ENCODE results near the gene ATG5. TPM values are rescaled to one million over a fixed set of nuclear protein-coding genes. Genes with fewer than 3 reads are reported as not detected.

ATG5 gene
- total RNA-seq, 1 donor from 2014 or later: 34.7 TPM

DNA sequence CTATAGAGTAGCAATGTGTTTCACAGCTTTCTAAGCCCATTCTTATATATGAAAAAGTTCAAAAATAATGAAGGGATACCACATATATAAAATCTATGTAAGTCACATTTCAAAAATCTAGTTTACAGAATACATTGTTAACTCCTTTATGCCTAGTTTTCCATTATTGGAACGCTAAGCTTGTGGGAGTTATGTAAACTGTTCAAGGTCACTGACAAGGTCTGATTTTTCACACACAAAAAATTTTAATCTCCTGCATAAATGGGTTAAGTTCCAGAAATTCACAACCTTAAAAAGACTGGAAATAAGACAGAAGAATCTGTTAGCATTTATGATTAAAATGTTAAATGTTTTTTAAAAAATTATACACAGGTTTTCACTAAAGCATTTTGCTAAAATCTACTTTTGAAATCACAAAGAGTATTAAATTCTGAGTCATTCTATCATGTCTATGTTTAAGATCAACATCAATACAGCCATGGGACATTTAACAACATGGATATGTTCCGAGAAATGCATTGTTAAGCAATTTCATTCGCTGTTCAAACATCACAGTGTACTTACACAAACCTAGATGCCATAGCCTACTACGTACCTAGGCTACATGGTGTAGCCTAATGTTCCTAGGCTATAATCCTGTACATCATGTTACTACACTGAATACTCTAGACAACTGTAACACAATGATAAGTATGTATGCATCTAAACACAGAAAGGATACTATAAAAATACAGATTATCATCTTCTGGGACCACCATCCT is 25.4 kb downstream of the ATG5 start:
- H3K4me1 Mint-ChIP-seq (ENCODE audit: low read depth): peaks cover 13% of the 10 kb centered on the region
- H3K27ac Mint-ChIP-seq: no peak overlapping the region
- intact Hi-C loops (cut with micrococcal nuclease): loop anchor here (2.0 to 5.0 kb wide), 2 partner anchors 78 to 869 kb away; no protein-coding TSS in a partner anchor
- H3K9me3 Mint-ChIP-seq: no peaks in the 10 kb centered on the region
- H3K4me3 Mint-ChIP-seq (ENCODE audit: low read depth): no peak overlapping the region
- DNase-seq (ENCODE audit: low spot score): no peak
- H3K27me3 Mint-ChIP-seq (ENCODE audit: low read depth): no peaks in the 10 kb centered on the region
- peaks cover 4% of the 10 kb centered on the region for H3K36me3 Mint-ChIP-seq (ENCODE audit: low read depth)

DNA sequence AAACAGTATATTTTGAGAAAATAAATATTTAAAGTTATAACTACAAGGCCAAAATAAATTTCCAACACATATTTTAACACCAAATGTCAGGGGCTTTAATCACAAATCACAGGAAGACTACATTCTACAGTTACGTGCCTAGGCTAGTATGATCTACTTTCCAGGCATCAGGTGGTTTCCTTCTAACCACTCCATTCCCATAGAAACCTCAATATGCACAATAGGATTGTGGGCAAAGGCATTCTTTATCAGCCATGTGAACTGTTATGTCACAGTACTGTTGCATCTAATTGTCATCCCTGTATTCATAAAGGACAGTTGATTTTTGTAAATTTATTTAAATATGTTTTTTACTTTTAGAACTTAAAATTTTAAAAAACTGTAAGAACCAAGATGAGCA is 32.4 kb downstream of the ATG5 start:
- H3K4me3 Mint-ChIP-seq (ENCODE audit: low read depth): no peak overlapping the region
- H3K27ac Mint-ChIP-seq: no peak overlapping the region
- peaks cover 47% of the 10 kb centered on the region for H3K36me3 Mint-ChIP-seq (ENCODE audit: low read depth)
- no peak for DNase-seq (ENCODE audit: low spot score)
- no peaks in the 10 kb centered on the region for H3K27me3 Mint-ChIP-seq (ENCODE audit: low read depth)
- H3K9me3 Mint-ChIP-seq: peaks cover 9% of the 10 kb centered on the region
- peaks cover 5% of the 10 kb centered on the region for H3K4me1 Mint-ChIP-seq (ENCODE audit: low read depth)
- intact Hi-C loops (cut with micrococcal nuclease): no loop called here

DNA sequence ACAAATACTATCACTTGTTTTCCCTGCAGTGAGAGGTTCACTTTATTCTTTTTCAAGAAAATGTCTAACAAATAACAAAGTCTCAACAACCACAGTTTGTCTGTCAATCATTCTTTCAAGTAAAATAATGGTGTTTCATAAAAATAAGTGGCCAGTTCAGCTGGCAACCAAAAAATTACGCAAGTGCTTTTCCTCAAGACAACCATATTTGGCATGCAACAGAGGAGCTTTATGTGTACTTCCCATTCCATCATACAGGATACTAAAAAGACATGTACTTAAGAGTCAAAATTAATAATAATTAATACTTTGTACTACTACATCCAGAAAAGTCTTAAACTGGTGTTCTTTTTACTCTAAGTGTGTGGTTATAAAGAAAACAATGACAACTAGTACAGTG is 34.6 kb downstream of the ATG5 start:
- Mint-ChIP-seq H3K27me3 (ENCODE audit: low read depth) (no peaks in the 10 kb centered on the region), H3K36me3 (ENCODE audit: low read depth) (peaks cover 60% of the 10 kb centered on the region), H3K9me3 (peaks cover 9% of the 10 kb centered on the region), H3K4me3 (ENCODE audit: low read depth) (no peak overlapping the region), H3K27ac (no peak overlapping the region), H3K4me1 (ENCODE audit: low read depth) (peaks cover 7% of the 10 kb centered on the region)
- DNase-seq (ENCODE audit: low spot score): no peak
- intact Hi-C loops (cut with micrococcal nuclease): no loop called here

DNA sequence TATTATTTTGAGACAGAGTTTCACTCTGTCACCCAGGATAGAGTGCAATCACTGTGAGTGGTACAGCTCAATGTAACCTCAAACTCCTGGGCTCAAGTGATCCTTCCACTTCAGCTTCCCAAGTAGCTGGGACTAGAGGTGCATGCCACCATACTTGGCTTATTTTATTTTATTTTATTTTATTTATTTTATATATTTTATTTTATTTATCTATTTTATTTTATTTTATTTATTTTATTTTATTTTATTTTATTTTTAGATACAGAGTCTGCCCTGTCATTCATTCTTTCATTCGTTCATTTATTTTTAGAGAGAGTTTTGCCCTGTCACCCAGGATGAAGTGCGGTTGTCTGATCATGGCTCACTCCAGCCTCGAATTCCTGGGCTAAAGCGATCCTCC is 35.5 kb downstream of the ATG5 start:
- Mint-ChIP-seq H3K27me3 (ENCODE audit: low read depth) (no peaks in the 10 kb centered on the region), H3K4me1 (ENCODE audit: low read depth) (peaks cover 7% of the 10 kb centered on the region), H3K27ac (no peak overlapping the region), H3K36me3 (ENCODE audit: low read depth) (peaks cover 62% of the 10 kb centered on the region), H3K4me3 (ENCODE audit: low read depth) (no peak overlapping the region), H3K9me3 (peaks cover 9% of the 10 kb centered on the region)
- intact Hi-C loops (cut with micrococcal nuclease): no loop called here
- DNase-seq (ENCODE audit: low spot score): no peak

DNA sequence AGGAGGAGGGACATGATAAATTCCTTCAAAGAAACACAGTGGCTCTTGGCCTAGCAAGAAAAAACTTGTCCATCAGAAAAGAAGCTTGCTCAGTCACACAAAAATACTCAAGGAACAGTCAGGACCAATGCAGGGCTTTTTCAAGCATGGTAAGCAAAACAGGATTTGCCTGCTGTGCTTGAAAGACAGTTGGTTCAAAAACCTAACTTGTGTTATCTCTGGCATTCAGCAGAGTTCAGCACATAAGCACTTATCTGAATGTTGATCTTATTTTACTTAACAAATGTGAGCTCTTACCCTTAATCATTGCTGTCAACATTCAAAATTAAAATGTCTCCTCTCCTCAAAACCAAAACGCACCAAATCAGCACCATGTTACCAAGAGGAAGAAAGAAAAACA is 38.3 kb downstream of the ATG5 start:
- DNase-seq (ENCODE audit: low spot score): no peak
- peaks cover 13% of the 10 kb centered on the region for H3K4me1 Mint-ChIP-seq (ENCODE audit: low read depth)
- peaks cover 61% of the 10 kb centered on the region for H3K36me3 Mint-ChIP-seq (ENCODE audit: low read depth)
- H3K27me3 Mint-ChIP-seq (ENCODE audit: low read depth): no peaks in the 10 kb centered on the region
- H3K4me3 Mint-ChIP-seq (ENCODE audit: low read depth): no peak overlapping the region
- peaks cover 14% of the 10 kb centered on the region for H3K9me3 Mint-ChIP-seq
- intact Hi-C loops (cut with micrococcal nuclease): loop anchor here (10.0 kb wide), 1 partner anchor 642 kb away; no protein-coding TSS in a partner anchor
- no peak overlapping the region for H3K27ac Mint-ChIP-seq

DNA sequence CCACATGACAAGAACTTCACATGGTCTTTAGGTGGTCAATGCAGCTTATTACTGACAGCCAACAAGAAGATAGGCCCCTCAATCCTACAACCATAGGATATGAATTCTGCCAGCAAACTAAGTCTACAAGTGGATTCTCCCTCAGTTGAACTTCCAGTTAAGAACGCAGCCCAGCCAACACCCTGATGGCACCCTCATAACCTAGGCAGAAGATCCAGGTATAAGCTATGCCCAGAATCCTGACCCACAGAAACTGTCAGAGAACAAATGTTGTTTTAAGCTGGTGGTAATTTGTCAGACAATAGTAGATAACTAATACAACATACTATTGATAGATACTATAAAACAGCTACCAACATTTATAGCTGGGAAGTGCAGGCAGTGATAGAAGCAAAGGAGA is 38.8 kb downstream of the ATG5 start:
- Mint-ChIP-seq H3K4me3 (ENCODE audit: low read depth) (no peak overlapping the region), H3K9me3 (peaks cover 11% of the 10 kb centered on the region), H3K27me3 (ENCODE audit: low read depth) (no peaks in the 10 kb centered on the region), H3K4me1 (ENCODE audit: low read depth) (peaks cover 17% of the 10 kb centered on the region), H3K27ac (no peak overlapping the region), H3K36me3 (ENCODE audit: low read depth) (peaks cover 60% of the 10 kb centered on the region)
- DNase-seq (ENCODE audit: low spot score): no peak
- intact Hi-C loops (cut with micrococcal nuclease): loop anchor here (10.0 kb wide), 1 partner anchor 642 kb away; no protein-coding TSS in a partner anchor

DNA sequence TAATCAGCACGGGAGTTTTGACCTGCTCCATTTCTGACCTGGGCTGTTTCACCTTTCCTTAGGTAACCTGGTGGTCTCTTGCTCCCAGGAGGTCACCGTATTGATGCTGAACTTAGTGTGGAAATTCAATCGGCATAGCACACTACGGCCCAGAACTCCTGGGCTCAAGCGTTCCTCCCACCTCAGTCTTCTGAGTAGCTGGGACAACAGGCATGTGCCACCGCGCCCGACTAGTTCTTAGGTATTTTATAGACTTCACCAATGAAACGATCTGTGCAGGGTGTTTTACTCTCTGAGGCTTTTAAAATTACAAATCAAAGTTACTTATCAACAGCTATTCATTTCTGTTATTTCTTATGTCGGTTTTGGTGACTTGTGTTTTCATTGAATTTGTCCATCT is 42.1 kb downstream of the ATG5 start:
- Mint-ChIP-seq H3K27ac (no peak overlapping the region), H3K4me3 (ENCODE audit: low read depth) (no peak overlapping the region), H3K27me3 (ENCODE audit: low read depth) (no peaks in the 10 kb centered on the region), H3K9me3 (peaks cover 5% of the 10 kb centered on the region), H3K4me1 (ENCODE audit: low read depth) (peaks cover 36% of the 10 kb centered on the region), H3K36me3 (ENCODE audit: low read depth) (peaks cover 45% of the 10 kb centered on the region)
- no peak for DNase-seq (ENCODE audit: low spot score)
- intact Hi-C loops (cut with micrococcal nuclease): loop anchor here (10.0 kb wide), 1 partner anchor 639 kb away; no protein-coding TSS in a partner anchor

DNA sequence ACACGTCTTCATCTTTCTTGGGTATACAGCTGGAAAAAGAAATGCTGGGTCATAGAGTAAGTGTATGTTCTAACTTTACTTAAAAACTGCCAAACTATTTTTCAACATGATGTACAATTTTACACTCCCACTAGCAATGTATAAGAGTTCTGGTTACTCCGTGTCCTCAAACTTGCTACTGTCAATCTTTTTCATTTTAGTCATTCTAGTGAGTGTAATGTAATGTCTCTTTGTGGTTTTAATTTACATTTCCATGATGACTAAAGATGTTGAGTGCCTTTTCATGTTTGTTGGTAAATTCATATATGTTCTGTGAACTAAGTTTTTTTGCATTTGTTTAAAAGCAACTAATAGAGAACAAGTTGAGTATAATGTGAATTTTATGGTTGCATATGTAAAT is 43.9 kb downstream of the ATG5 start:
- Mint-ChIP-seq H3K27ac (peak overlapping the region; percentile 10), H3K27me3 (ENCODE audit: low read depth) (no peaks in the 10 kb centered on the region), H3K9me3 (peaks cover 5% of the 10 kb centered on the region), H3K36me3 (ENCODE audit: low read depth) (peaks cover 44% of the 10 kb centered on the region), H3K4me1 (ENCODE audit: low read depth) (peaks cover 35% of the 10 kb centered on the region), H3K4me3 (ENCODE audit: low read depth) (no peak overlapping the region)
- no peak for DNase-seq (ENCODE audit: low spot score)
- intact Hi-C loops (cut with micrococcal nuclease): loop anchor here (10.0 kb wide), 1 partner anchor 637 kb away; no protein-coding TSS in a partner anchor

DNA sequence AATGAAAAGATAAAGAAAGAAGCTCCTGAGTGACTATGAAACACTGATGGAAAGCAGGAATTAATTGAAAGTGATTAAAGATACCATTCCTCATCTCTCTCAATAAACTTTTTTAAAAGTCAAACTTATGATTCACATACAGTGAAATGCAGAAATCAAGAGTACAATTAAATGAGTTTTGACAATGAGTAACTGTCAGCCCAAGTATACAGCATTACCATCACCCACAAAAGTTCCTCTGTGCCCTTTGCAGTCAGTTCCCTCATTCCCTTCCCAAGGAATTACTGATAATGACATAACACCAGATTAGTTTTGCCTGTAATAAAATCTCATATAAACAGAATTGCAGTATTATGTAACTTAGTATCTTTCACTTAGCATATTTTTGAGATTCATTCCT is 44.5 kb downstream of the ATG5 start:
- H3K4me1 Mint-ChIP-seq (ENCODE audit: low read depth): peaks cover 38% of the 10 kb centered on the region
- H3K27me3 Mint-ChIP-seq (ENCODE audit: low read depth): no peaks in the 10 kb centered on the region
- intact Hi-C loops (cut with micrococcal nuclease): loop anchor here (10.0 kb wide), 1 partner anchor 636 kb away; no protein-coding TSS in a partner anchor
- no peak overlapping the region for H3K27ac Mint-ChIP-seq
- H3K4me3 Mint-ChIP-seq (ENCODE audit: low read depth): no peak overlapping the region
- peaks cover 43% of the 10 kb centered on the region for H3K36me3 Mint-ChIP-seq (ENCODE audit: low read depth)
- H3K9me3 Mint-ChIP-seq: peaks cover 5% of the 10 kb centered on the region
- DNase-seq (ENCODE audit: low spot score): no peak

DNA sequence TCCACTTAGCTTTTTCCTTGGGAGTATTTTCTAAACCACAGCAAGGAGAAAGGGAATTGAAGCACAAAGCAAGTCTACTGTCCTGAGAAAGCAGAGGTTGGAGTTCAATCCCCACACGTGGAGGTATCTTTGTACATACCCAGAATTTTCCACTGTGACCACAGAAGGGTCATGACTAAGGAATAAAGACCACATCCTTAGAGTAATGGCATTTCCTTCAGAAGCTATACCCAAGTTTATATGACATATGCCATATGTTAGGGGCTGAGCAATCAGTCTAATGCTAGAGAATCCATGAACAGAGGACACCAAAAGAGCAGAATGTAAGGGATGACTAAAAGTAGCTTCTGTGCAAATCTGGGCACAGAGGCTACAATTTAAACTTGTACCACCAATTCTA is 46.4 kb downstream of the ATG5 start:
- no peaks in the 10 kb centered on the region for H3K9me3 Mint-ChIP-seq
- DNase-seq (ENCODE audit: low spot score): no peak
- no peaks in the 10 kb centered on the region for H3K27me3 Mint-ChIP-seq (ENCODE audit: low read depth)
- peaks cover 44% of the 10 kb centered on the region for H3K4me1 Mint-ChIP-seq (ENCODE audit: low read depth)
- H3K27ac Mint-ChIP-seq: peak overlapping the region; percentile 36
- intact Hi-C loops (cut with micrococcal nuclease): loop anchor here (5.0 kb wide), 3 partner anchors 33 to 182 kb away; no protein-coding TSS in a partner anchor
- H3K4me3 Mint-ChIP-seq (ENCODE audit: low read depth): no peak overlapping the region
- H3K36me3 Mint-ChIP-seq (ENCODE audit: low read depth): peaks cover 34% of the 10 kb centered on the region

DNA sequence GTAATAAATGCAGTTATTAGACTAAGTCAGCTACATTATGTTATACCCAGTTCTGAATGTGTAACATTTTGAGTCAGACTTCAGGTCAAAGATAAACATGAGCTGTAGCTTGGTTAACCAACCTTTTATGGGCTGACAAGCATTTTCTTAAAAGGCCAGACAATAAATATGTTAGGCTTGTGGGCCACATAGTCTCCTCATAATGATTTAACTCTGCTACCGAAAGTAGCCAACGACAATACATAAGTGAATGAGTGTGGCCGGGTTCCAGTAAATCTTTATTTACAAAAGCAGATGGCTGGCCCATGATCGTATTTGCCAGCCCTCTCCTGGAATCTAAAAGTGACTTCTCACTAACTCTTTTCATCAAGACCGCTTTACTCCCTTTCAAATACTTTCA is 49.9 kb downstream of the ATG5 start:
- H3K4me1 Mint-ChIP-seq (ENCODE audit: low read depth): peaks cover 27% of the 10 kb centered on the region
- peaks cover 23% of the 10 kb centered on the region for H3K36me3 Mint-ChIP-seq (ENCODE audit: low read depth)
- intact Hi-C loops (cut with micrococcal nuclease): loop anchor here (5.0 kb wide), 3 partner anchors 37 to 178 kb away; no protein-coding TSS in a partner anchor
- H3K27me3 Mint-ChIP-seq (ENCODE audit: low read depth): no peaks in the 10 kb centered on the region
- no peak for DNase-seq (ENCODE audit: low spot score)
- no peaks in the 10 kb centered on the region for H3K9me3 Mint-ChIP-seq
- H3K27ac Mint-ChIP-seq: peak overlapping the region; percentile 12
- no peak overlapping the region for H3K4me3 Mint-ChIP-seq (ENCODE audit: low read depth)

DNA sequence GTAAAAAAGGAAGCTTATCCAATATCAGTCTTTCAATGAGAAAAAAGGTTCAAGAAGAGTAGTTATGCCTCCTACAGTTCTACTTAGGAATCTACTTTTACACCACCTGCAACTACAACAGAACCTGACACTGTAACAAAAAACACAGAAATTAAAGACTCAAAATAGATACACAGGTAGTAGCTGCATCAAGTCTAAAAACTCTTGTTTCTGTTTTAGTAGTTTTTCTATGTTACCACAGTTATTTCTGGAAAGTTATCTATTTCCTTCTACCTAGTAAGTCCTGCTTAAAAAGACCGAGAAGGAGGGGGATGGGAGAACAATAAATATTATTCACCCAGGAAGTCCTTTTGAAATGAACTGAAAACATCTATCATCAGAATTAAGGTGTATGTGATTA is 52.5 kb downstream of the ATG5 start:
- DNase-seq (ENCODE audit: low spot score): no peak
- intact Hi-C loops (cut with micrococcal nuclease): no loop called here
- H3K4me3 Mint-ChIP-seq (ENCODE audit: low read depth): no peak overlapping the region
- peaks cover 12% of the 10 kb centered on the region for H3K4me1 Mint-ChIP-seq (ENCODE audit: low read depth)
- peaks cover 7% of the 10 kb centered on the region for H3K9me3 Mint-ChIP-seq
- peaks cover 16% of the 10 kb centered on the region for H3K36me3 Mint-ChIP-seq (ENCODE audit: low read depth)
- H3K27me3 Mint-ChIP-seq (ENCODE audit: low read depth): no peaks in the 10 kb centered on the region
- no peak overlapping the region for H3K27ac Mint-ChIP-seq

DNA sequence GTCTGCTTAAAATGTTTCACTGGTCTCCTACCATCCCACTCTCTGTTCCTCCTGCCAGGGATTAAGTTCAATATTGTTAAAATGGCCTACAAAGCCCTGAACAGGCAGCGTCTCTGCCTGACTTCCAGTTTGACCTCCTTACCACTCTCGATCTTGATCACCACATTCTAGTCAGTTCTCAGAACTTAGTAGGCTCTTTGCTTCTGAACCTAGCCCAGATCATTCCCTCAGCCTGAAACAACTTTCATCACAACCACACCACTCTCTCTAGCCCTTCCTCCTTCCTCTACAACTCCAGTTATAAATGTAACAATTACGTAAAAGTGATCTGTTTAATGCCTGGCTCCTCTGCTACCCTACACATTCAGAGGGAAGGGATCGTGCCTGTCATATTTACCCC is 53.3 kb downstream of the ATG5 start:
- Mint-ChIP-seq H3K4me3 (ENCODE audit: low read depth) (no peak overlapping the region), H3K27ac (no peak overlapping the region), H3K36me3 (ENCODE audit: low read depth) (peaks cover 22% of the 10 kb centered on the region), H3K27me3 (ENCODE audit: low read depth) (no peaks in the 10 kb centered on the region), H3K4me1 (ENCODE audit: low read depth) (peaks cover 16% of the 10 kb centered on the region), H3K9me3 (peaks cover 14% of the 10 kb centered on the region)
- intact Hi-C loops (cut with micrococcal nuclease): no loop called here
- DNase-seq (ENCODE audit: low spot score): no peak

Data from activated T-helper 2 cell treated with anti-CD3 and anti-CD28 coated beads, Interferon-gamma antibody, Interleukin-2, Interleukin-4, amounts not matched to agents 10 μg/mL and 5 μg/mL and 100 μg/mL, durations not matched to agents 14 hours and 24 hours and 36 hours (primary cell).